GM23248 (cell line): Measurements from ENCODE around the gene PTER. TPM values are rescaled to one million over a fixed set of nuclear protein-coding genes. Genes with fewer than 3 reads are reported as not detected.

Source experiments
- DNase-seq: peaks from one replicate; pipeline ENCODE4 v3.0.0-alpha.2; 2015
- H2AFZ ChIP-seq: fragments of 200-600 bp; sonication (generic); 2 replicates; pipeline ENCODE4 v1.6.1; 2016; ENCODE audit warnings: antibody characterized with exemption
- H3F3A ChIP-seq: fragments of 200-600 bp; sonication (generic); 2 replicates; pipeline ENCODE4 v1.6.1; 2016; ENCODE audit warnings: mild to moderate bottlenecking, antibody characterized with exemption, mixed run types; ENCODE audit not compliant: insufficient read depth
- H3K27ac ChIP-seq: fragments of 200-600 bp; sonication (generic); 2 replicates; pipeline ENCODE4 v1.5.1; 2016; ENCODE audit warnings: mild to moderate bottlenecking
- H3K27me3 ChIP-seq: fragments of 200-600 bp; sonication (generic); replicated peaks from 2 replicates; pipeline ENCODE4 v1.6.1; 2016; ENCODE audit warnings: mild to moderate bottlenecking; ENCODE audit not compliant: insufficient read depth
- H3K36me3 ChIP-seq: fragments of 200-600 bp; sonication (generic); 2 replicates; pipeline ENCODE4 v1.6.1; 2016; ENCODE audit warnings: low read depth, mild to moderate bottlenecking
- H3K4me1 ChIP-seq: fragments of 200-600 bp; sonication (generic); 2 replicates; pipeline ENCODE4 v1.6.1; 2016; ENCODE audit warnings: mild to moderate bottlenecking; ENCODE audit not compliant: insufficient read depth
- H3K4me2 ChIP-seq: fragments of 200-600 bp; sonication (generic); one replicate; pipeline ENCODE4 v1.6.1; 2016; ENCODE audit warnings: mild to moderate bottlenecking; ENCODE audit not compliant: unreplicated experiment
- H3K4me3 ChIP-seq: fragments of 200-600 bp; sonication (generic); 2 replicates; pipeline ENCODE4 v1.5.1; 2016; ENCODE audit warnings: mild to moderate bottlenecking
- H3K79me2 ChIP-seq: fragments of 200-600 bp; sonication (generic); 2 replicates; pipeline ENCODE4 v1.6.1; 2016; ENCODE audit warnings: mild to moderate bottlenecking; ENCODE audit not compliant: insufficient read depth
- H3K9ac ChIP-seq: fragments of 200-600 bp; sonication (generic); 2 replicates; pipeline ENCODE4 v1.6.1; 2016; ENCODE audit warnings: mild to moderate bottlenecking
- H3K9me2 ChIP-seq: fragments of 200-600 bp; sonication (generic); 2 replicates; pipeline ENCODE4 v1.6.1; 2016; ENCODE audit warnings: mixed run types, mild to moderate bottlenecking, moderate library complexity; ENCODE audit not compliant: insufficient read depth
- H3K9me3 ChIP-seq: fragments of 200-600 bp; sonication (generic); one replicate; pipeline ENCODE4 v1.6.1; 2017; ENCODE audit warnings: low read depth
- H4K20me1 ChIP-seq: fragments of 200-600 bp; sonication (generic); 2 replicates; pipeline ENCODE4 v1.6.0; 2016; ENCODE audit not compliant: insufficient read depth
- EZH2 ChIP-seq: fragments of 200-600 bp; sonication (generic); IDR thresholded peaks from 2 replicates; pipeline ENCODE4 v1.6.1; 2018; ENCODE audit warnings: antibody characterized with exemption, mild to moderate bottlenecking; ENCODE audit not compliant: insufficient read depth, poor library complexity, severe bottlenecking
- EZH2phosphoT487 ChIP-seq: fragments of 200-600 bp; sonication (generic); IDR thresholded peaks from 2 replicates; pipeline ENCODE4 v1.6.1; 2018; ENCODE audit warnings: antibody characterized with exemption, moderate library complexity, mild to moderate bottlenecking, low read depth; ENCODE audit not compliant: insufficient read depth
- WGBS, 2 experiments: methylation state at CpG; one replicate each; pipeline ENCODE4 v1.1.6; 2015 to 2017; ENCODE audit warnings: low lambda C conversion rate in 2 of 2, low coverage in 1 of 2; ENCODE audit errors: missing lambda C conversion rate in 2 of 2; 5-methylcytosine and 5-hydroxymethylcytosine counted together
- in situ Hi-C: fragments of 300-500 bp; cut with MboI; formaldehyde crosslinking; loops from 2 replicates; pipeline ENCODE4 v1.15.0; 2020
- polyA plus RNA-seq: library from polyadenylated mRNA; unstranded; fragments of >200 nt; fragmentation: Nextera tagmentation; extraction: Ambion mirVana; gene quantifications from 2 replicates; pipeline ENCODE4 v1.2.1, GENCODE V29; 2016
- total RNA-seq: library from RNA; depleted of rRNA; stranded (reverse); fragments of >200 nt; shearing (Covaris generic); gene quantifications from 2 replicates; pipeline ENCODE4 v1.2.3, GENCODE V29; 2014

PTER gene
- total and polyA plus RNA-seq, 2 experiments from 2014 or later = 12.6 to 13.3 TPM

DNA sequence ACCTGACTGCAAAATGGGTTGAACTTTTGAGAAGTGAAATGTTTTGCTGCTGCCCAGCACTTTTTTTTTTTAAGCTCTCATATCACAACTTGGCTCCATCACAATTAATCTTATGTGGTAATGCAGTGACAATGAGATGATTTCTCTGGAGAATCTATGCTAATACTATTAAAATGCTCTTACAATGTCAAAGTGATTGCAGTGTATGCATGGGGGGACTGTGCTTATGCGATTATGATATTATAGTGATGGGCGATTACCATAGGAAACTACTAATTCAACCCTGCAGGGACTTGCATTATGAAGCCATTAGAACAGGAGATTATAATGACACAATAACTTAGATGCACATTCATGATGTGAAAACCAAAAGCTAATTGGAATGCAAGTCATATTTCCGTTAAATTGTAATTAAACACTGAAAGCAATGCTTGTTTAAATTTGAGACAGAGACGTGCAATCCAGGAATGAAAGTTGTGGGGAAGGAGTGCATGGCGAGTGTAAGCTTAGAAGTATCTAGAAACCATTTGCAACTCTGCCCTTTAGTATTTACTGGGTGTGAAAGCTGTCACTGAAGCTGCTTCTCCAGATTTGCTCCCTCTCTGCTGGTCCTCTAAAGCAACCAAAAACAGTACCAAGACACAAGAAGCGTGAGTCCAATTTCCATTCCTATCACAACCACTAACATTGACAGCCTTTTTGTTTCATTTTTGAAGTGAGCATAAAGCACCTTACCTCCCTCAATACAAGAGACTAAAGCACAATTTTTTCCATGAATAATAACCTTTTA lies 21.6 kb downstream of the PTER start:
- Histone ChIP-seq H3K36me3 (no peaks in the 10 kb centered on the region), H2AFZ (no peak overlapping the region), H3K27me3 (no peaks in the 10 kb centered on the region), H3K4me2 (no peak overlapping the region), H3K4me1 (no peaks in the 10 kb centered on the region), H3F3A (no peaks in the 10 kb centered on the region), H4K20me1 (no peaks in the 10 kb centered on the region), H3K9ac (no peak overlapping the region), H3K9me2 (no peaks in the 10 kb centered on the region), H3K4me3 (no peak overlapping the region), H3K79me2 (no peaks in the 10 kb centered on the region), H3K27ac (no peak overlapping the region), H3K9me3 (no peaks in the 10 kb centered on the region)
- DNase-seq = no peak
- TF ChIP-seq EZH2 (no peak), EZH2phosphoT487 (no peak)
- in situ Hi-C loops = no loop called here
- 82 to 88% methylated on average over 6 of the region's 6 CpGs for WGBS, 2 experiments

DNA sequence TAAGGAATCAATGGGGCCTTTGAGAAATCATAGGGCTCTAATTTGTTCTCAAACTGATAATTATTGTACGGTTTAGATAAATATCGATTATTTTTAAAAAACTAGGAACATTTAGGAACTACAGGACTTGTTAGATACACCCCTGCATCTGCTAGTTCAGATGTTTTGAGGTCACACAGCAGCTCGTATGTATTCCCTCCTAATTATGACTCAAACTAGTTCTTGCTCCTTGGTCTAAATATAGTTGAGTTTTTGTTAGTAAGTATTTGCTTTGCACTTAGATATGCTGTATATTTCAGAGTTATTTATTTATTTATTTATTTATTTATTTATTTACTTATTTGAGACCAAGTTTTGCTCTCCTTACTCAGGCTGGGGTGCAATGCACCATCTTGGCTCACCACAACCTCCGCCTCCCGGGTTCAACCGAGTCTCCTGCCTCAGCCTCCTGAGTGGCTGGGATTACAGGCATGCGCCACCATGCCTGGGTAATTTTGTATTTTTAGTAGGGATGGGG lies 22.7 kb downstream of the PTER start:
- Histone ChIP-seq H3K79me2 (no peaks in the 10 kb centered on the region), H3K36me3 (no peaks in the 10 kb centered on the region; the same call in 1 of the 2 replicates), H3K9me2 (no peaks in the 10 kb centered on the region), H3F3A (no peaks in the 10 kb centered on the region), H3K27me3 (no peaks in the 10 kb centered on the region), H2AFZ (no peak overlapping the region), H3K9me3 (no peaks in the 10 kb centered on the region), H4K20me1 (no peaks in the 10 kb centered on the region), H3K4me2 (no peak overlapping the region), H3K4me1 (no peaks in the 10 kb centered on the region), H3K9ac (no peak overlapping the region), H3K27ac (no peak overlapping the region), H3K4me3 (no peak overlapping the region)
- no peak for TF ChIP-seq EZH2
- TF ChIP-seq EZH2phosphoT487 = no peak
- DNase-seq = no peak
- in situ Hi-C loops = no loop called here
- 95 to 96% methylated on average over 7 of the region's 7 CpGs for WGBS, 2 experiments

- H3K27ac ChIP-seq = no peak overlapping the region
- in situ Hi-C loops = no loop called here
These were observed 29.2 kb downstream of the PTER start for GRCh38 chr10:16466001-16466400.

DNA sequence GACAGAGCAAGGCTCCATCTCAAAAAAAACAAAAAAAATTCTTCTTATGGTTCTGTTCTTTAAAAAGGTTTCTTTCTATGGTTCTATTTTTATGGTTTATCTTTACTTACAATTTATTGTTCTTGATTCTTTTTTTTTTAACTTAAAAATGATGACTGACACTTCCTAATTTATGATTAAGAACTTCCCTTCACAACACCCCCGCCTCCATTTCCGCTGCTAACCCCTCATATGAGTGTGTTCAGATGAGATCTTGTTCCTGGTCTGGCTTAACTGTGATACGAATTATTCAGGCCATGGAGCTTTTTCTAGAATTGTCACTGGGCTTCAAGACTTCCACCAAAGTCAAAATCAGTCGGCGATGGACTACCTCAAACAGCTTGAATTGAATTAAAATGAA lies 33.9 kb downstream of the PTER start:
- WGBS, 2 experiments = 95 to 98% methylated on average over 5 of the region's 5 CpGs
- H3K9me3 ChIP-seq = no peaks in the 10 kb centered on the region
- DNase-seq = no peak
- H3K36me3 ChIP-seq = no peaks in the 10 kb centered on the region
- no peak overlapping the region for H3K4me3 ChIP-seq
- H3K4me1 ChIP-seq = no peaks in the 10 kb centered on the region
- no peak overlapping the region for H3K4me2 ChIP-seq
- no peaks in the 10 kb centered on the region for H3F3A ChIP-seq
- H2AFZ ChIP-seq = no peak overlapping the region
- H3K79me2 ChIP-seq = no peaks in the 10 kb centered on the region
- H3K9me2 ChIP-seq = no peaks in the 10 kb centered on the region
- TF ChIP-seq EZH2 (no peak), EZH2phosphoT487 (no peak)
- no peaks in the 10 kb centered on the region for H4K20me1 ChIP-seq
- no peak overlapping the region for H3K9ac ChIP-seq
- in situ Hi-C loops = no loop called here
- no peak overlapping the region for H3K27ac ChIP-seq
- H3K27me3 ChIP-seq = no peaks in the 10 kb centered on the region

More at GRCh38 chr10:16466001-16466400, 29.2 kb downstream of the PTER start:
- H3K27me3 ChIP-seq = no peaks in the 10 kb centered on the region
- 100% methylated on average over 1 of the region's 1 CpG for WGBS, 2 experiments
- H3K4me1 ChIP-seq = no peaks in the 10 kb centered on the region
- no peak overlapping the region for H2AFZ ChIP-seq
- H3K9me2 ChIP-seq = no peaks in the 10 kb centered on the region
- H3K36me3 ChIP-seq = no peaks in the 10 kb centered on the region; the same call in 1 of the 2 replicates
- H3K9me3 ChIP-seq = no peaks in the 10 kb centered on the region
- no peak overlapping the region for H3K9ac ChIP-seq
- no peaks in the 10 kb centered on the region for H3F3A ChIP-seq
- no peaks in the 10 kb centered on the region for H3K79me2 ChIP-seq
- H3K4me2 ChIP-seq = no peak overlapping the region
- TF ChIP-seq EZH2phosphoT487 (no peak), EZH2 (no peak)
- no peaks in the 10 kb centered on the region for H4K20me1 ChIP-seq
- DNase-seq = no peak
- H3K4me3 ChIP-seq = no peak overlapping the region
